HEK293T (cell line): ENCODE results near the gene GOLGA1.

ENCODE experiments used
- BHLHE40 ChIP-seq: fragments of 450-650 bp; IDR thresholded peaks from 2 replicates; pipeline ENCODE4 v1.6.1; 2016; ENCODE audit warnings: mild to moderate bottlenecking, moderate library complexity, borderline replicate concordance
- ELF4 ChIP-seq: fragments of 450-650 bp; IDR thresholded peaks from 2 replicates; pipeline ENCODE4 v1.6.1; 2017; ENCODE audit warnings: antibody characterized with exemption
- FOXK2 ChIP-seq: fragments of 450-650 bp; IDR thresholded peaks from 2 replicates; pipeline ENCODE4 v1.6.1; 2016; ENCODE audit warnings: mild to moderate bottlenecking
- FOXM1 ChIP-seq: fragments of 450-650 bp; IDR thresholded peaks from 2 replicates; pipeline ENCODE4 v1.6.1; 2017; ENCODE audit warnings: mild to moderate bottlenecking, borderline replicate concordance
- HDGF ChIP-seq: fragments of 450-650 bp; IDR thresholded peaks from 2 replicates; pipeline ENCODE4 v1.6.1; 2017; ENCODE audit warnings: antibody characterized with exemption, borderline replicate concordance
- L3MBTL2 ChIP-seq: fragments of 450-650 bp; conservative IDR thresholded peaks from 2 replicates; pipeline ENCODE4 v1.6.1; 2016; ENCODE audit warnings: mild to moderate bottlenecking
- LEF1 ChIP-seq: fragments of 450-650 bp; IDR thresholded peaks from 2 replicates; pipeline ENCODE4 v1.6.1; 2017; ENCODE audit warnings: mild to moderate bottlenecking, borderline replicate concordance
- NFRKB ChIP-seq: fragments of 450-650 bp; IDR thresholded peaks from 2 replicates; pipeline ENCODE4 v1.6.1; 2016; ENCODE audit warnings: mild to moderate bottlenecking, moderate library complexity
- PKNOX1 ChIP-seq: fragments of 450-650 bp; IDR thresholded peaks from 2 replicates; pipeline ENCODE4 v1.6.1; 2016
- SP1 ChIP-seq: fragments of 450-650 bp; IDR thresholded peaks from 2 replicates; pipeline ENCODE4 v1.6.1; 2017
- SUZ12 ChIP-seq: fragments of 450-650 bp; IDR thresholded peaks from 2 replicates; pipeline ENCODE4 v1.6.1; 2016; ENCODE audit warnings: mild to moderate bottlenecking

GRCh38 chr9:124846969-124847368 lies 93.9 kb downstream of the GOLGA1 start:
- TF ChIP-seq HDGF (no peak), SUZ12 (no peak), FOXM1 (no peak), FOXK2 (no peak), LEF1 (no peak), PKNOX1 (no peak), NFRKB (no peak), BHLHE40 (no peak), ELF4 (no peak), SP1 (no peak), L3MBTL2 (no peak)
